ENCODE results near the gene SYCE1L. TPM values are rescaled to one million over a fixed set of nuclear protein-coding genes. Genes with fewer than 3 reads are reported as not detected.

SYCE1L gene
- polyA plus RNA-seq, 2 of the 4 experiments (the other 2 are of a cell fraction): 1.4 to 6.6 TPM

DNA sequence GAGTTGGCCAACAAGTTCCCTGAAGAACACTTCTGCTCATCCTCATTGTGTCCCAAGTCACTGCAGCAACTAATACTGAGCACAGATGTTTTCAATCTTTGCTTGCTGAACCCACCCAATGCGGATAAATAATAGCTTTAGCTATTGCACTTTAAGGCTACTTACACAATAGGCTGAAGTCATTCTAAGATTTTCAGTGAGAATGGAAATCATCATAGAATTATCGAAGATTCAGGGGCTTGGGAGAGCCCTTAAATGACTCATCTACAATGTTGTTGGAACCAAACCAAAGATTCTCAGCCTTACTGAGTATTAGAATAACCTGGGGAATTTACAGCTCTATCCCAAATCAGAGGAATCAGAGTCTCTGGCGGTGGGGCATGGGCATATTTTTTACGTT, 51.2 kb downstream of the SYCE1L start (continued):
- TF ChIP-seq, protein P1, sequence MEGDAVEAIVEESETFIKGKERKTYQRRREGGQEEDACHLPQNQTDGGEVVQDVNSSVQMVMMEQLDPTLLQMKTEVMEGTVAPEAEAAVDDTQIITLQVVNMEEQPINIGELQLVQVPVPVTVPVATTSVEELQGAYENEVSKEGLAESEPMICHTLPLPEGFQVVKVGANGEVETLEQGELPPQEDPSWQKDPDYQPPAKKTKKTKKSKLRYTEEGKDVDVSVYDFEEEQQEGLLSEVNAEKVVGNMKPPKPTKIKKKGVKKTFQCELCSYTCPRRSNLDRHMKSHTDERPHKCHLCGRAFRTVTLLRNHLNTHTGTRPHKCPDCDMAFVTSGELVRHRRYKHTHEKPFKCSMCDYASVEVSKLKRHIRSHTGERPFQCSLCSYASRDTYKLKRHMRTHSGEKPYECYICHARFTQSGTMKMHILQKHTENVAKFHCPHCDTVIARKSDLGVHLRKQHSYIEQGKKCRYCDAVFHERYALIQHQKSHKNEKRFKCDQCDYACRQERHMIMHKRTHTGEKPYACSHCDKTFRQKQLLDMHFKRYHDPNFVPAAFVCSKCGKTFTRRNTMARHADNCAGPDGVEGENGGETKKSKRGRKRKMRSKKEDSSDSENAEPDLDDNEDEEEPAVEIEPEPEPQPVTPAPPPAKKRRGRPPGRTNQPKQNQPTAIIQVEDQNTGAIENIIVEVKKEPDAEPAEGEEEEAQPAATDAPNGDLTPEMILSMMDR (IDR thresholded peaks at IDR 0.05): no peak
- TF ChIP-seq HOXB5 (CRISPR knock-in tag; IDR thresholded peaks at IDR 0.05) (no peak), POLR2A (IDR thresholded peaks at IDR 0.05; ENCODE audit: low read length) (no peak), EHF (CRISPR knock-in tag; IDR thresholded peaks at IDR 0.05) (no peak)

Other genes with a start within 250 kb of the SYCE1L start
- gene MON1B, start 8.2 kb upstream of the SYCE1L start, polyA plus RNA-seq (2011; rRNA removed): 18.0 and 27.2 TPM in 2 replicates
- gene MON1B, start 8.2 kb upstream of the SYCE1L start, polyA plus RNA-seq (2017; fragmentation: RNase III; extraction: RNeasy Plus Mini Kit Qiagen cat#74134 plus additional on column Dnase treatment): 28.0 to 33.3 TPM (median 32.5 TPM) in 3 replicates
- gene ADAMTS18, start 235.6 kb downstream of the SYCE1L start, polyA plus RNA-seq (2011; rRNA removed): 0.03 and 0.07 TPM in 2 replicates
- gene ADAMTS18, start 235.6 kb downstream of the SYCE1L start, polyA plus RNA-seq (2017; fragmentation: RNase III; extraction: RNeasy Plus Mini Kit Qiagen cat#74134 plus additional on column Dnase treatment): 0.01 to 0.03 TPM in 2 of 3 replicates, not detected in the other

All from A549 (cell line).